HCT116 (cell line): ENCODE measurements around the gene BTG1. TPM values are rescaled to one million over a fixed set of nuclear protein-coding genes. Genes with fewer than 3 reads are reported as not detected.

Experiments used
- ATAC-seq: fragments of 200-7000 bp; cut with Tn5 transposase; 2 replicates; pipeline ENCODE4 v1.9.1; 2020; ENCODE audit warnings: mild to moderate bottlenecking, moderate library complexity
- BruUV-seq: library from RNA; stranded (reverse); fragments of 400-500 nt; replicated peaks from 2 replicates; lab custom pipeline; 2021; lab: Mats Ljungman, UMichigan
- CTCF ChIA-PET: fragments of 300-600 bp; sonication (Branson Sonifier 250); formaldehyde crosslinking; loops from one replicate; lab custom pipeline; 2021; ENCODE audit warnings: antibody characterized with exemption; lab: Charles Lee
- POLR2A ChIA-PET: fragments of 300-600, 350-600 bp; sonication (Branson Sonifier 250); formaldehyde crosslinking; loops from one replicate; lab custom pipeline; 2021; ENCODE audit warnings: antibody characterized with exemption; lab: Charles Lee
- RAD21 ChIA-PET, 2 experiments: fragments of 300-600 bp; sonication (Branson Sonifier 250); formaldehyde crosslinking; loops; one replicate each; lab custom pipeline; 2023; ENCODE audit warnings: low total read pairs in 2 of 2; ENCODE audit not compliant: uncharacterized antibody in 2 of 2, unreplicated experiment in 2 of 2, low non-redundant PET in 1 of 2; lab: Charles Lee
- DNase-seq: peaks from one replicate; pipeline ENCODE4 v3.0.0-alpha.2; 2010; ENCODE audit warnings: low read depth, low spot score
- H2AFZ ChIP-seq: fragments of 200-600 bp; shearing (Covaris generic), sonication (generic); 2 replicates; pipeline ENCODE4 v1.6.1; 2017; ENCODE audit warnings: low read depth, mixed run types, mixed read lengths, antibody characterized with exemption, low read length; ENCODE audit not compliant: poor library complexity, severe bottlenecking
- H3K27ac ChIP-seq: 2 replicates; pipeline ENCODE4 v1.5.1; 2012; ENCODE audit warnings: low read depth, low read length
- H3K27me3 ChIP-seq: fragments of 200-600 bp; sonication (generic); 2 replicates; pipeline ENCODE4 v1.6.1; 2016; ENCODE audit warnings: mixed run types, low read length, mixed read lengths; ENCODE audit not compliant: insufficient read depth
- H3K36me3 ChIP-seq, 2 experiments: fragments of 200-500 bp in 1 of 2; fragments of 200-600 bp in 1 of 2; sonication (Bioruptor generic) in 1 of 2; sonication (generic) in 1 of 2; 2 replicates each; pipeline versions ENCODE4 v1.5.1 to v1.6.1; 2014 to 2016; ENCODE audit warnings: low read length in 2 of 2, inconsistent platforms in 1 of 2, mixed read lengths in 1 of 2, mixed run types in 1 of 2; ENCODE audit not compliant: insufficient read depth in 2 of 2, control insufficient read depth in 1 of 2
- H3K4me1 ChIP-seq, 2 experiments: fragments of 200-600 bp in 1 of 2; sonication (generic) in 1 of 2; 2 replicates each; pipeline versions ENCODE4 v1.5.1 to v1.6.1; 2012 to 2017; ENCODE audit warnings: low read length in 2 of 2, inconsistent platforms in 1 of 2, mild to moderate bottlenecking in 1 of 2, mixed read lengths in 1 of 2, mixed run types in 1 of 2, moderate library complexity in 1 of 2; ENCODE audit not compliant: insufficient read depth in 2 of 2, control insufficient read depth in 1 of 2
- H3K4me2 ChIP-seq: fragments of 200-600 bp; sonication (generic); 2 replicates; pipeline ENCODE4 v1.6.1; 2017; ENCODE audit warnings: mixed run types, low read length, mixed read lengths
- H3K4me3 ChIP-seq, 2 experiments: fragments of 200-600 bp in 1 of 2; sonication (generic) in 1 of 2; replicated peaks in 1 of 2; 2 replicates each; pipeline ENCODE4 v1.5.1; 2011 to 2016; ENCODE audit warnings: low read length in 2 of 2, control low read depth in 1 of 2, low read depth in 1 of 2, mild to moderate bottlenecking in 1 of 2, mixed read lengths in 1 of 2, mixed run types in 1 of 2
- H3K79me2 ChIP-seq: fragments of 200-600 bp; sonication (generic); 2 replicates; pipeline ENCODE4 v1.6.1; 2017; ENCODE audit warnings: mild to moderate bottlenecking, mixed run types, low read length, moderate library complexity, mixed read lengths; ENCODE audit not compliant: insufficient read depth
- H3K9ac ChIP-seq: fragments of 200-600 bp; sonication (generic); 2 replicates; pipeline ENCODE4 v1.6.1; 2016; ENCODE audit warnings: low read length, mixed read lengths
- H3K9me2 ChIP-seq: fragments of 200-600 bp; sonication (generic), shearing (Covaris generic); 2 replicates; pipeline ENCODE4 v1.6.1; 2017; ENCODE audit warnings: mixed run types, mild to moderate bottlenecking, moderate library complexity; ENCODE audit not compliant: insufficient read depth
- H3K9me3 ChIP-seq, 2 experiments: fragments of 200-500 bp in 1 of 2; fragments of 200-600 bp in 1 of 2; sonication (Bioruptor generic) in 1 of 2; sonication (generic) in 1 of 2; 2 replicates each; pipeline ENCODE4 v1.6.1; 2014 to 2017; ENCODE audit warnings: low read length in 2 of 2, mixed read lengths in 2 of 2, inconsistent platforms in 1 of 2, low read depth in 1 of 2, mild to moderate bottlenecking in 1 of 2, mixed run types in 1 of 2, moderate library complexity in 1 of 2; ENCODE audit not compliant: control insufficient read depth in 1 of 2, insufficient read depth in 1 of 2
- H4K20me1 ChIP-seq: fragments of 200-600 bp; sonication (generic), shearing (Covaris generic); 2 replicates; pipeline ENCODE4 v1.6.1; 2017; ENCODE audit warnings: mixed run types, mild to moderate bottlenecking, moderate library complexity; ENCODE audit not compliant: insufficient read depth
- ATF3 ChIP-seq: IDR thresholded peaks from 2 replicates; pipeline ENCODE4 v1.6.1; 2012
- CEBPB ChIP-seq: IDR thresholded peaks from 2 replicates; pipeline ENCODE4 v1.6.1; 2012; ENCODE audit warnings: low read depth
- EGR1 ChIP-seq: IDR thresholded peaks from 2 replicates; pipeline ENCODE4 v1.6.1; 2012; ENCODE audit warnings: low read depth
- ELF1 ChIP-seq: IDR thresholded peaks from 2 replicates; pipeline ENCODE4 v1.6.1; 2012; ENCODE audit warnings: low read depth, borderline replicate concordance
- EZH2 ChIP-seq: fragments of 200-600 bp; sonication (generic); IDR thresholded peaks from 2 replicates; pipeline ENCODE4 v1.6.1; 2017; ENCODE audit warnings: antibody characterized with exemption, mixed run types
- EZH2phosphoT487 ChIP-seq: fragments of 200-600 bp; IDR thresholded peaks from 2 replicates; pipeline ENCODE4 v1.6.1; 2018; ENCODE audit warnings: antibody characterized with exemption, borderline replicate concordance
- JUND ChIP-seq: IDR thresholded peaks from 2 replicates; pipeline ENCODE4 v1.6.1; 2012
- POLR2A ChIP-seq: IDR thresholded peaks from 2 replicates; pipeline ENCODE4 v1.7.0; 2011; ENCODE audit warnings: borderline replicate concordance; ENCODE audit not compliant: insufficient read depth, insufficient read length; ENCODE audit errors: extremely low read depth
- POLR2AphosphoS5 ChIP-seq: IDR thresholded peaks from 2 replicates; pipeline ENCODE4 v1.6.1; 2011; ENCODE audit warnings: mild to moderate bottlenecking, low read depth, low read length, moderate library complexity
- SP1 ChIP-seq: IDR thresholded peaks from 2 replicates; pipeline ENCODE4 v1.6.1; 2012; ENCODE audit warnings: low read depth
- SRF ChIP-seq: IDR thresholded peaks from 2 replicates; pipeline ENCODE4 v1.6.1; 2012; ENCODE audit warnings: low read depth
- TCF7L2 ChIP-seq: IDR thresholded peaks from 2 replicates; pipeline ENCODE4 v1.7.0; 2011; ENCODE audit warnings: borderline replicate concordance, inconsistent platforms; ENCODE audit not compliant: insufficient read depth, insufficient read length; ENCODE audit errors: extremely low read depth
- YY1 ChIP-seq: IDR thresholded peaks from 2 replicates; pipeline ENCODE4 v1.6.1; 2011; ENCODE audit warnings: low read length, low read depth, moderate library complexity, mild to moderate bottlenecking; ENCODE audit not compliant: insufficient replicate concordance; ENCODE audit errors: extremely low read depth
- ZBTB33 ChIP-seq: IDR thresholded peaks from 2 replicates; pipeline ENCODE4 v1.6.1; 2011; ENCODE audit warnings: mild to moderate bottlenecking, low read length, moderate library complexity; ENCODE audit not compliant: insufficient replicate concordance; ENCODE audit errors: extremely low read depth
- ZFX ChIP-seq: fragments of 450-650 bp; IDR thresholded peaks from 2 replicates; pipeline ENCODE4 v1.6.1; 2017
- ZNF274 ChIP-seq: fragments of 200-500 bp; sonication (Bioruptor generic); IDR thresholded peaks from 2 replicates; pipeline ENCODE4 v1.6.1; 2014; ENCODE audit warnings: mild to moderate bottlenecking, low read depth, low read length, inconsistent platforms
- intact Hi-C: fragments of 100-400 bp; cut with micrococcal nuclease; formaldehyde crosslinking; loops from 2 replicates; pipeline ENCODE4 v1.10.0; 2022
- total RNA-seq: library from RNA; stranded (reverse); gene quantifications from one replicate; pipeline ENCODE4 v1.2.1, GENCODE V29; 2021; ENCODE audit not compliant: unreplicated experiment
- TF ChIP-seq, protein P1 (sequence below), 3 experiments: fragments of 200-600 bp in 1 of 3; sonication (generic) in 1 of 3; IDR thresholded peaks in 2 of 3; conservative IDR thresholded peaks in 1 of 3; 2 replicates each; pipeline ENCODE4 v1.5.1; 2012 to 2017; ENCODE audit warnings: low read depth in 2 of 3, low read length in 2 of 3, antibody characterized with exemption in 1 of 3, borderline replicate concordance in 1 of 3, control low read depth in 1 of 3, mild to moderate bottlenecking in 1 of 3, mixed read lengths in 1 of 3, mixed run types in 1 of 3, moderate library complexity in 1 of 3; ENCODE audit not compliant: insufficient read depth in 1 of 3
- TF ChIP-seq, protein P2 (sequence below): IDR thresholded peaks from 2 replicates; pipeline ENCODE4 v1.6.1; 2012

The BTG1 gene
- total RNA-seq, 1 experiment from 2014 or later: 57.3 TPM

- no peaks in the 10 kb centered on the region for H3K4me1 ChIP-seq
- CTCF ChIA-PET: no interaction called here
Observed at GRCh38 chr12:92128612-92129011, 17.0 kb downstream of the BTG1 start.

GRCh38 chr12:92124689-92125029 is 21.0 kb downstream of the BTG1 start:
- ChIA-PET CTCF (no interaction called here), POLR2A (interaction anchor here (0.6 to 0.7 kb wide), 2 partner anchors 21 to 704 kb away, joined by 3 to 4 read pairs; partner anchors contain the start of gene BTG1), RAD21 (no interaction called here)
- Histone ChIP-seq H3K79me2 (no peaks in the 10 kb centered on the region), H3K27ac (no peak overlapping the region), H3K4me3 (no peak overlapping the region), H3K9me3 (no peaks in the 10 kb centered on the region), H3K4me1 (no peaks in the 10 kb centered on the region), H3K9me2 (no peaks in the 10 kb centered on the region), H4K20me1 (no peaks in the 10 kb centered on the region), H3K9ac (no peak overlapping the region), H3K27me3 (no peaks in the 10 kb centered on the region), H2AFZ (no peak overlapping the region), H3K36me3 (no peaks in the 10 kb centered on the region), H3K4me2 (no peak overlapping the region)
- intact Hi-C loops: no loop called here
- no TSS peak for BruUV-seq
- no peak for ATAC-seq
- no peak for DNase-seq
- no peak for TF ChIP-seq EZH2
- TF ChIP-seq ZNF274: no peak
- TF ChIP-seq EZH2phosphoT487: no peak
- TF ChIP-seq SRF: no peak
- no peak for TF ChIP-seq CEBPB
- TF ChIP-seq TCF7L2: no peak
- no peak for TF ChIP-seq POLR2A
- TF ChIP-seq ZFX: no peak
- TF ChIP-seq ATF3: no peak
- TF ChIP-seq, protein P1, sequence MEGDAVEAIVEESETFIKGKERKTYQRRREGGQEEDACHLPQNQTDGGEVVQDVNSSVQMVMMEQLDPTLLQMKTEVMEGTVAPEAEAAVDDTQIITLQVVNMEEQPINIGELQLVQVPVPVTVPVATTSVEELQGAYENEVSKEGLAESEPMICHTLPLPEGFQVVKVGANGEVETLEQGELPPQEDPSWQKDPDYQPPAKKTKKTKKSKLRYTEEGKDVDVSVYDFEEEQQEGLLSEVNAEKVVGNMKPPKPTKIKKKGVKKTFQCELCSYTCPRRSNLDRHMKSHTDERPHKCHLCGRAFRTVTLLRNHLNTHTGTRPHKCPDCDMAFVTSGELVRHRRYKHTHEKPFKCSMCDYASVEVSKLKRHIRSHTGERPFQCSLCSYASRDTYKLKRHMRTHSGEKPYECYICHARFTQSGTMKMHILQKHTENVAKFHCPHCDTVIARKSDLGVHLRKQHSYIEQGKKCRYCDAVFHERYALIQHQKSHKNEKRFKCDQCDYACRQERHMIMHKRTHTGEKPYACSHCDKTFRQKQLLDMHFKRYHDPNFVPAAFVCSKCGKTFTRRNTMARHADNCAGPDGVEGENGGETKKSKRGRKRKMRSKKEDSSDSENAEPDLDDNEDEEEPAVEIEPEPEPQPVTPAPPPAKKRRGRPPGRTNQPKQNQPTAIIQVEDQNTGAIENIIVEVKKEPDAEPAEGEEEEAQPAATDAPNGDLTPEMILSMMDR (IDR thresholded peaks at IDR 0.05 in 2 of 3, conservative IDR thresholded peaks at IDR 0.05 in 1 of 3; ENCODE audit: borderline replicate concordance in 1 of 3, insufficient read depth in 1 of 3, low read depth in 2 of 3, low read length in 2 of 3): no peak
- no peak for TF ChIP-seq ELF1
- TF ChIP-seq, protein P2, sequence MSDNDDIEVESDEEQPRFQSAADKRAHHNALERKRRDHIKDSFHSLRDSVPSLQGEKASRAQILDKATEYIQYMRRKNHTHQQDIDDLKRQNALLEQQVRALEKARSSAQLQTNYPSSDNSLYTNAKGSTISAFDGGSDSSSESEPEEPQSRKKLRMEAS: no peak
- no peak for TF ChIP-seq POLR2AphosphoS5
- TF ChIP-seq YY1: no peak
- no peak for TF ChIP-seq EGR1
- no peak for TF ChIP-seq JUND
- no peak for TF ChIP-seq ZBTB33

More at GRCh38 chr12:92128612-92129011, 17.0 kb downstream of the BTG1 start:
- no peaks in the 10 kb centered on the region for H4K20me1 ChIP-seq
- H2AFZ ChIP-seq: no peak overlapping the region
- TF ChIP-seq CEBPB (no peak), ZFX (no peak), TCF7L2 (no peak), SP1 (no peak)
- H3K27ac ChIP-seq: no peak overlapping the region
- RAD21 ChIA-PET: no interaction called here
- no peaks in the 10 kb centered on the region for H3K9me2 ChIP-seq
- POLR2A ChIA-PET: no interaction called here
- H3K9ac ChIP-seq: no peak overlapping the region
- intact Hi-C loops: no loop called here
- no peaks in the 10 kb centered on the region for H3K27me3 ChIP-seq
- no peaks in the 10 kb centered on the region for H3K36me3 ChIP-seq
- no peak overlapping the region for H3K4me3 ChIP-seq
- no peak for DNase-seq
- no TSS peak for BruUV-seq
- no peak overlapping the region for H3K4me2 ChIP-seq
- no peak for ATAC-seq
- H3K79me2 ChIP-seq: no peaks in the 10 kb centered on the region; the same call in none of the 2 replicates
- no peaks in the 10 kb centered on the region for H3K9me3 ChIP-seq
